Activated CD4-positive, alpha-beta memory T cell treated with anti-CD3 and anti-CD28 coated beads for 36 hours (primary cell): ENCODE results near the gene ZFAND3. TPM values are rescaled to one million over a fixed set of nuclear protein-coding genes. Genes with fewer than 3 reads are reported as not detected.

Experiments used
- CTCF ChIA-PET: fragments of 350-600 bp; sonication (Branson Sonifier 250); formaldehyde crosslinking; loops from one replicate; lab custom pipeline; 2021; ENCODE audit warnings: antibody characterized with exemption, inconsistent platforms; lab: Charles Lee
- POLR2A ChIA-PET: fragments of 350-600 bp; sonication (Branson Sonifier 250); formaldehyde crosslinking; loops from one replicate; lab custom pipeline; 2021; ENCODE audit warnings: antibody characterized with exemption; lab: Charles Lee
- DNase-seq: peaks from one replicate; pipeline ENCODE4 v3.0.0-alpha.2; 2020
- H3K27ac Mint-ChIP-seq: one replicate; pipeline ENCODE4 v1.8.0; 2021; ENCODE audit warnings: mixed read lengths
- H3K27me3 Mint-ChIP-seq: one replicate; pipeline ENCODE4 v1.8.0; 2021; ENCODE audit warnings: mixed read lengths
- H3K36me3 Mint-ChIP-seq: one replicate; pipeline ENCODE4 v1.8.0; 2021; ENCODE audit warnings: mixed read lengths
- H3K4me1 Mint-ChIP-seq: one replicate; pipeline ENCODE4 v1.8.0; 2021; ENCODE audit warnings: low read depth, mixed read lengths
- H3K4me3 Mint-ChIP-seq: one replicate; pipeline ENCODE4 v1.8.0; 2021; ENCODE audit warnings: mild to moderate bottlenecking, mixed read lengths
- H3K9me3 Mint-ChIP-seq: one replicate; pipeline ENCODE4 v1.8.0; 2021; ENCODE audit warnings: mixed read lengths
- intact Hi-C: fragments of 100-400 bp; cut with micrococcal nuclease; formaldehyde crosslinking; loops from one replicate; pipeline ENCODE4 v1.15.1; 2023
- total RNA-seq, 2 experiments: library from RNA; stranded (reverse); gene quantifications; one replicate each; pipeline ENCODE4 v1.2.3, GENCODE V29; 2021

ZFAND3 gene
- total RNA-seq, 2 experiments from 2014 or later, result 35.1 to 36.4 TPM

- DNase-seq, result no peak
- POLR2A ChIA-PET, result no interaction called here
- H3K4me3 Mint-ChIP-seq, result no peak overlapping the region
- no peak overlapping the region for H3K27ac Mint-ChIP-seq
- no peaks in the 10 kb centered on the region for H3K4me1 Mint-ChIP-seq
- no peaks in the 10 kb centered on the region for H3K36me3 Mint-ChIP-seq
- H3K27me3 Mint-ChIP-seq, result no peaks in the 10 kb centered on the region
- CTCF ChIA-PET, result interaction anchor here (2.0 kb wide), 1 partner anchor 314 kb away, joined by 6 read pairs; no protein-coding TSS in a partner anchor
- no peaks in the 10 kb centered on the region for H3K9me3 Mint-ChIP-seq
- intact Hi-C loops, result no loop called here
These were observed 360.4 kb downstream of the ZFAND3 start for GRCh38 chr6:38179794-38180430.

GRCh38 chr6:38180586-38180985, 361.1 kb downstream of the ZFAND3 start:
- no peaks in the 10 kb centered on the region for H3K27me3 Mint-ChIP-seq
- no peak overlapping the region for H3K4me3 Mint-ChIP-seq
- CTCF ChIA-PET, result interaction anchor here (2.0 kb wide), 1 partner anchor 313 kb away, joined by 6 read pairs; no protein-coding TSS in a partner anchor
- intact Hi-C loops, result no loop called here
- no peaks in the 10 kb centered on the region for H3K36me3 Mint-ChIP-seq
- H3K9me3 Mint-ChIP-seq, result no peaks in the 10 kb centered on the region
- H3K4me1 Mint-ChIP-seq, result no peaks in the 10 kb centered on the region
- no peak for DNase-seq
- H3K27ac Mint-ChIP-seq, result no peak overlapping the region
- POLR2A ChIA-PET, result no interaction called here

GRCh38 chr6:38182426-38182825, 362.9 kb downstream of the ZFAND3 start:
- intact Hi-C loops, result no loop called here
- Mint-ChIP-seq H3K27ac (no peak overlapping the region), H3K27me3 (no peaks in the 10 kb centered on the region), H3K9me3 (no peaks in the 10 kb centered on the region), H3K4me1 (no peaks in the 10 kb centered on the region), H3K4me3 (no peak overlapping the region), H3K36me3 (no peaks in the 10 kb centered on the region)
- DNase-seq, result no peak
- CTCF ChIA-PET, result interaction anchor here (1.1 kb wide), 1 partner anchor 402 kb away, joined by 3 read pairs; no protein-coding TSS in a partner anchor
- POLR2A ChIA-PET, result no interaction called here

DNA sequence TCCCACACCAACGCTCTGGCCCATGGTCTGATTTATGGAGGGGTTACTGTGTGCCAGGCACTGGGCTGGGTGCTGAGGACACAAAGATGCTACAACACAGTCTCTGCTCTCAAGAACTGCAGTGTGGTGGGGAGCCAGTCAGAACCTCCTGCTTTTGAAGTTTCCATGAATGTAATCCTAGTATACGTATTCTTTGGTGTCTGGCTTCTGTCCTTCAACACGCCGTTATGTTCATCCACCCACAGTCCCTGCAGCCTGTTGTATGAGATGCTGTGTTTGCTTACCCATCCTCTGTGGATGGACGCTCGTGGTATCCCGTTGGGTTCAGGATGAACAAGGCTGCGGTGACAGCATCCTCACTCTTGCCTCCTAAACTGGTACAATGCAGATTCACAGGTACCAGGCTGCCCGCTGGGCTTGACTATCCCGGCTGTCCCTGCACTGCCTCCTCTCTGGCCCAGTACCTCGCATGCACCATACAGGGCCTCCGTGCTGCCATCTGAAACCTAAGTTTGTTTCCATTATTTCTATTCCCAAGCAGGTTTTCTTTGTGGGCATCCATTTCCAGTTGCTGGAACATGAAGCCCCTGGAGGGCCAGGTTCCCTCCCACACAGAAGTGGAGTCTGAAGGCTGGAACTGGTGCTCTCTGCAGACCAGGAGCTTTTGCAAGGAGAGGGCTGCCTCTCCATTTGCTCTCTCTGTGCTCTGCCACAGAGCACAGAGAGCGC, 364.5 kb downstream of the ZFAND3 start:
- Mint-ChIP-seq H3K9me3 (no peaks in the 10 kb centered on the region), H3K4me3 (no peak overlapping the region), H3K4me1 (no peaks in the 10 kb centered on the region), H3K27me3 (no peaks in the 10 kb centered on the region), H3K27ac (no peak overlapping the region), H3K36me3 (no peaks in the 10 kb centered on the region)
- ChIA-PET CTCF (no interaction called here), POLR2A (no interaction called here)
- DNase-seq, result no peak
- intact Hi-C loops, result no loop called here

DNA sequence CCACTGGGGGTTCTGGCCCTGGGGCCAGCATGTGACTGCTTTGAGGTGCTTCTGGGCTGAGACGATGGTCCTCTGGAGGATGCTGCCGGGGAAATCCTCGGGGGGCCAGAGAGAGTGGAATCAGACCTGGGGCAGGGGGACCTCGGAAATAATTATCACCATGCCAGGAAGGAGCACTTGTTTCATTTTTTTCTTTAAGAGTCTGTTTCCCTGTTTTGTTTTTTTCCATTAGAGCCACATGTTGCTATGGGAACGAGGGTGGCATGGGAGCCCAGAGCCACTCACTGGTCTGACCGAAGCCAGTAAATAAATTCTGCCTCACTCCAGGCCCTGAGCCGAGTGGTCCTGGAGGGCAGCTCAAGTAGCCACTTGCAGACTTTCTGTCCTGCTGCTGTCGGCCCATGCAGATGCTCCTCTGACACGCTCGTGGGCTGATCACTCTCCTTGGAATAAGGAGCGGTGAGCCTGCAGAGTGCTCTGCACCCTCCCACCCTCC, 365.1 kb downstream of the ZFAND3 start:
- intact Hi-C loops, result no loop called here
- no peak for DNase-seq
- no peaks in the 10 kb centered on the region for H3K9me3 Mint-ChIP-seq
- no peak overlapping the region for H3K4me3 Mint-ChIP-seq
- no peaks in the 10 kb centered on the region for H3K4me1 Mint-ChIP-seq
- ChIA-PET POLR2A (no interaction called here), CTCF (no interaction called here)
- no peak overlapping the region for H3K27ac Mint-ChIP-seq
- no peaks in the 10 kb centered on the region for H3K36me3 Mint-ChIP-seq
- H3K27me3 Mint-ChIP-seq, result no peaks in the 10 kb centered on the region

GRCh38 chr6:38185244-38185643, 365.7 kb downstream of the ZFAND3 start:
- H3K4me1 Mint-ChIP-seq, result no peaks in the 10 kb centered on the region
- no peak for DNase-seq
- H3K9me3 Mint-ChIP-seq, result no peaks in the 10 kb centered on the region
- ChIA-PET POLR2A (no interaction called here), CTCF (no interaction called here)
- no peaks in the 10 kb centered on the region for H3K27me3 Mint-ChIP-seq
- intact Hi-C loops, result no loop called here
- H3K4me3 Mint-ChIP-seq, result no peak overlapping the region
- H3K36me3 Mint-ChIP-seq, result no peaks in the 10 kb centered on the region
- H3K27ac Mint-ChIP-seq, result no peak overlapping the region

GRCh38 chr6:38185752-38186151, 366.2 kb downstream of the ZFAND3 start:
- H3K27me3 Mint-ChIP-seq, result no peaks in the 10 kb centered on the region
- intact Hi-C loops, result no loop called here
- no peak for DNase-seq
- ChIA-PET CTCF (no interaction called here), POLR2A (no interaction called here)
- no peaks in the 10 kb centered on the region for H3K9me3 Mint-ChIP-seq
- H3K36me3 Mint-ChIP-seq, result no peaks in the 10 kb centered on the region
- H3K27ac Mint-ChIP-seq, result no peak overlapping the region
- H3K4me3 Mint-ChIP-seq, result no peak overlapping the region
- H3K4me1 Mint-ChIP-seq, result no peaks in the 10 kb centered on the region

GRCh38 chr6:38187325-38187724, 367.8 kb downstream of the ZFAND3 start:
- Mint-ChIP-seq H3K27ac (no peak overlapping the region), H3K27me3 (no peaks in the 10 kb centered on the region)
- CTCF ChIA-PET, result no interaction called here

GRCh38 chr6:38187811-38188590, 368.5 kb downstream of the ZFAND3 start:
- H3K36me3 Mint-ChIP-seq, result no peaks in the 10 kb centered on the region
- intact Hi-C loops, result no loop called here

More at GRCh38 chr6:38187325-38187724, 367.8 kb downstream of the ZFAND3 start:
- H3K4me1 Mint-ChIP-seq, result no peaks in the 10 kb centered on the region
- no peak overlapping the region for H3K4me3 Mint-ChIP-seq
- no peak for DNase-seq
- POLR2A ChIA-PET, result no interaction called here
- no peaks in the 10 kb centered on the region for H3K36me3 Mint-ChIP-seq
- intact Hi-C loops, result no loop called here
- H3K9me3 Mint-ChIP-seq, result no peaks in the 10 kb centered on the region

DNA sequence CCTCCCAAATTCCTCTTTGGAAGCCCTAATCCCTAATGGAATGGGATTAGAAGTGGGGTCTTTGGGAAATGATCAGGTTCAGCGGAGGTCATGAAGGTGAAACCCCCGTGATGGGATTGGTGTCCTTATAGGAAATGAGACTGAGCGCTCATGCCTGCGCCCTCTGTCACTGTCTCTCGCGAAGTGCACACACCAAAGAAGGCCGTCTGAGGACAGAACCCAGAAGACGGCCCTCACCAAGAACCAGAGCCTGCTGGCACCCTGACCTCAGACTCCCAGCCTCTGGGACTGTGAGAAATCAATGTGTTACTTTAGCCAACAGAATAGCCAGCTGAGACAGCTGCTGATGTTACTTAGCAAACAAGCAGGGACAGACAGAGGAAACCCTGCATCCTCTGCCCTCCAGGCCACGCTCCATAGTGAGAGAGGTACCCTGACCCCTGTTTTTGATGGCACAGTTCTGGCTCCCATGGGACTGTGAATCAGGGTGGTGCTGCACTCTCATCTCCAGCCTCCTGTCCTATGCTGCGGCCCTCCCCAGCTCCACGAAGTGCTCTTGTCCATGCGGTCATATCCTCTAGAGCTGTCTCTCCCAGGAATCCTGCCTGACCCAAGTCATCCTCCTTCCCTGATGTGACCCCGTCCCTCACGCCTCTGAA, 369.3 kb downstream of the ZFAND3 start:
- DNase-seq, result no peak
- Mint-ChIP-seq H3K27ac (no peak overlapping the region), H3K4me1 (no peaks in the 10 kb centered on the region), H3K4me3 (no peak overlapping the region), H3K9me3 (no peaks in the 10 kb centered on the region), H3K36me3 (no peaks in the 10 kb centered on the region), H3K27me3 (no peaks in the 10 kb centered on the region)
- intact Hi-C loops, result no loop called here
- ChIA-PET CTCF (no interaction called here), POLR2A (no interaction called here)

More at GRCh38 chr6:38187811-38188590, 368.5 kb downstream of the ZFAND3 start:
- Mint-ChIP-seq H3K27ac (no peak overlapping the region), H3K4me3 (no peak overlapping the region), H3K4me1 (no peaks in the 10 kb centered on the region), H3K9me3 (no peaks in the 10 kb centered on the region), H3K27me3 (no peaks in the 10 kb centered on the region)
- ChIA-PET CTCF (no interaction called here), POLR2A (no interaction called here)
- no peak for DNase-seq

- ChIA-PET CTCF (no interaction called here), POLR2A (no interaction called here)
- no peak overlapping the region for H3K27ac Mint-ChIP-seq
- no peak overlapping the region for H3K4me3 Mint-ChIP-seq
- no peaks in the 10 kb centered on the region for H3K36me3 Mint-ChIP-seq
- no peaks in the 10 kb centered on the region for H3K9me3 Mint-ChIP-seq
- intact Hi-C loops, result no loop called here
- no peaks in the 10 kb centered on the region for H3K4me1 Mint-ChIP-seq
- no peak for DNase-seq
- H3K27me3 Mint-ChIP-seq, result no peaks in the 10 kb centered on the region
These were observed 371.9 kb downstream of the ZFAND3 start for GRCh38 chr6:38191418-38191817.

DNA sequence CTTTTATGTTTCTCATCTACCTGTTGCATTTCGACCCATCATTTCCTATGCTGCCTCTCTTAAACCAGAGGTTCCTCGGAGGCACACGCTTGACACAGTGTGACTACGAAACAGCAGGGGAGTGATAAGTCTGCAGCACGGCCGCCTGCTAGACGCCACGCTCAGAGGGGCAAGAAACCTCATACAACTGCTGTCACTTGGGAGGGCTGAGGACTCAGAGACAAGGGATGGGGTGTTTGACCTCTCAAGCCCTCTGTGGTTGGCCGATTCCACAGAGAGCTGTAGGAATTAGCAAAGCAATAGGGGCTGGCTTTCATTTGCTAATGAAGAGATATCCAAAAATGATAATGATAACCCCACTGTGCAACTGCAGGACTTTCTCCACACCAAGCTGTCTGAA, 372.5 kb downstream of the ZFAND3 start:
- H3K36me3 Mint-ChIP-seq, result no peaks in the 10 kb centered on the region
- POLR2A ChIA-PET, result no interaction called here
- H3K4me1 Mint-ChIP-seq, result no peaks in the 10 kb centered on the region
- intact Hi-C loops, result no loop called here
- no peaks in the 10 kb centered on the region for H3K27me3 Mint-ChIP-seq
- CTCF ChIA-PET, result no interaction called here
- H3K27ac Mint-ChIP-seq, result no peak overlapping the region
- no peaks in the 10 kb centered on the region for H3K9me3 Mint-ChIP-seq
- DNase-seq, result no peak
- H3K4me3 Mint-ChIP-seq, result no peak overlapping the region
